Measurements from ENCODE around the gene RYR2.

DNA sequence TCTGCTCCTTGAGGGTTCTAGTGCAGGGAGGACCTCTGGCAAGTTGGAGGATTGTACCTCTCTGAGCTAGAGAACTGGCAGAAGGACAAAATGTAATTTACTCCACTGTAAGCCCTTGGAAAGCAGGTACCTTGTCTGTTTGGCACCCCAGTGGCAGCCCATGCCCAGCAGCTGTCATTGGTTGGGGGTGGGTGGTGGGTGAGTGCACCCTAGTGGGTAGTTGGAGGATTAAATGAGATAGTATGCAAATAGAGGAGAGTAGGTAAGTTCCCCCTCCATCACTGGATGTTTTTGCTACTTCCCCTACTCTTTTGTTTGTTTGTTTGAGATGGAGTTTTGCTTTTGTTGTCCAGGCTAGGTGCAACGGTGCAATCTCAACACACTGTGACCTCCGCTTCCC, 69.8 kb downstream of the RYR2 start:
- TF ChIP-seq, protein P1, sequence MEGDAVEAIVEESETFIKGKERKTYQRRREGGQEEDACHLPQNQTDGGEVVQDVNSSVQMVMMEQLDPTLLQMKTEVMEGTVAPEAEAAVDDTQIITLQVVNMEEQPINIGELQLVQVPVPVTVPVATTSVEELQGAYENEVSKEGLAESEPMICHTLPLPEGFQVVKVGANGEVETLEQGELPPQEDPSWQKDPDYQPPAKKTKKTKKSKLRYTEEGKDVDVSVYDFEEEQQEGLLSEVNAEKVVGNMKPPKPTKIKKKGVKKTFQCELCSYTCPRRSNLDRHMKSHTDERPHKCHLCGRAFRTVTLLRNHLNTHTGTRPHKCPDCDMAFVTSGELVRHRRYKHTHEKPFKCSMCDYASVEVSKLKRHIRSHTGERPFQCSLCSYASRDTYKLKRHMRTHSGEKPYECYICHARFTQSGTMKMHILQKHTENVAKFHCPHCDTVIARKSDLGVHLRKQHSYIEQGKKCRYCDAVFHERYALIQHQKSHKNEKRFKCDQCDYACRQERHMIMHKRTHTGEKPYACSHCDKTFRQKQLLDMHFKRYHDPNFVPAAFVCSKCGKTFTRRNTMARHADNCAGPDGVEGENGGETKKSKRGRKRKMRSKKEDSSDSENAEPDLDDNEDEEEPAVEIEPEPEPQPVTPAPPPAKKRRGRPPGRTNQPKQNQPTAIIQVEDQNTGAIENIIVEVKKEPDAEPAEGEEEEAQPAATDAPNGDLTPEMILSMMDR (conservative IDR thresholded peaks at IDR 0.05; ENCODE audit: low read depth, low read length), result no peak
- no peak for TF ChIP-seq EZH2 (IDR thresholded peaks at IDR 0.05; ENCODE audit: borderline replicate concordance, low read depth, low read length, poor library complexity, severe bottlenecking)

Data from A673 (cell line).